GM19438 (cell line): ENCODE measurements around the gene GSTK1.
"Not testable (repeated sequence)": the region's sequence is repeated elsewhere in the genome, so short reads cannot be mapped to it uniquely, and the experiment has no call there.

ENCODE experiments used
- ATAC-seq: cut with Tn5 transposase; IDR thresholded peaks from one replicate; pipeline ENCODE4 v1.9.1; 2021; ENCODE audit warnings: low read depth; ENCODE audit not compliant: unreplicated experiment

Gene GSTK1

DNA sequence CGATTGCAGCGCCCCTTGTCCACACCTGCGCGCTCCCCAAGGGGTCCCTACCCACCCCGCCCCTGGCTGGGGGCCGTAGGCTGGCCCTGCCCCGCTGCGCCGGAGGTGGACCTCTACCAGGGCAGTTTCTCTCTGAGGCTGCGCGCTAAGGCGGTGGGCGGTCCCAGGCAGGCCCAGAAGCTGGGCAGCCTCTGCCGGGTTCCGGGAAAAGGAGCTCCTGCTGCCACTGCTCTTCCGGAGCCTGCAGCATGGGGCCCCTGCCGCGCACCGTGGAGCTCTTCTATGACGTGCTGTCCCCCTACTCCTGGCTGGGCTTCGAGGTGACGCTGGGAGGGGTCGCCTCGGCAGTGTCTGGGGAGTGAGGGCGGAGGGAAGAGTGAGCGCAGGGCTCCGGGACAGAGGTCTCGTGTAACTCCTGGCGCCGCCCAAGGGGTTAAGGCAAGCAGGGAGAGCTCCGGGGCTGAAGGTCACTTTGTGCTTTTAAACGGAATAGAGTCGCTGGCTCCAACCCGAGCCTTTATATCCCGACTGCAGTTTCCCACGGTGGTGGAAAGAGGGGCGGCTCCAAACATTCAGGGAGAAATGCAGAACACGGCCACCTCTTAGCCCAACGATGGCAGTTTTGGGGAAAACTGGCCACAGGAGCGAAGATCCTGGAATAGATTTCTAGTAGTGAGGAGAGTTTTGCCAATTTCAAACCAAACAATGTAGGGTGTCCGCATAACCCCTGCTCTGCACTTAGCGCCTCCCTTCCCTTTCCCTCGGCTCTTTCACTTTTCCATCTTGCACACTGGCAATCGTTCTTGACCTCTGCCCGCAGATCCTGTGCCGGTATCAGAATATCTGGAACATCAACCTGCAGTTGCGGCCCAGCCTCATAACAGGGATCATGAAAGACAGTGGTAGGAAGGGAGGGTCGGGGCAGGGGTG, at the start of gene GSTK1:
GSTK1 (plus strand) TSS at position 176 of the 930 bp plus-strand sequence; CDS start at position 249, 73 bp downstream.
- ATAC-seq = peak; percentile 97

DNA sequence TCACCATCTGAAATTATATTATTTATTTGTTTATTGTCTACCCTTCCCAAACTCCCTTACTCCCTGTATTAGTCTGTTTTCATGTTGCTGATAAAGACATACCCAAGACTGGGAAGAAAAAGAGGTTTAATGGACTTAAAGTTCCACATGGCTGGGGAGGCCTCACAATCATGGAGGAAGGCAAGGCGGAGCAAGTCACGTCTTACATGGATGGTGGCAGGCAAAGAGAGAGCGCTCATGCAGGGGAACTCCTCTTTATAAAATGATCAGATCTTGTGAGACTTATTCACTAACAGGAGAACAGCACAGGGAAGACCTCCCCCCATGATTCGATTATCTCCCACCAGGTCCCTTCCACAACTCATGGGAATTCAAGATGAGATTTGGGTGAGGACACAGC, 49.8 kb upstream of the GSTK1 start:
- ATAC-seq = not testable (repeated sequence)

DNA sequence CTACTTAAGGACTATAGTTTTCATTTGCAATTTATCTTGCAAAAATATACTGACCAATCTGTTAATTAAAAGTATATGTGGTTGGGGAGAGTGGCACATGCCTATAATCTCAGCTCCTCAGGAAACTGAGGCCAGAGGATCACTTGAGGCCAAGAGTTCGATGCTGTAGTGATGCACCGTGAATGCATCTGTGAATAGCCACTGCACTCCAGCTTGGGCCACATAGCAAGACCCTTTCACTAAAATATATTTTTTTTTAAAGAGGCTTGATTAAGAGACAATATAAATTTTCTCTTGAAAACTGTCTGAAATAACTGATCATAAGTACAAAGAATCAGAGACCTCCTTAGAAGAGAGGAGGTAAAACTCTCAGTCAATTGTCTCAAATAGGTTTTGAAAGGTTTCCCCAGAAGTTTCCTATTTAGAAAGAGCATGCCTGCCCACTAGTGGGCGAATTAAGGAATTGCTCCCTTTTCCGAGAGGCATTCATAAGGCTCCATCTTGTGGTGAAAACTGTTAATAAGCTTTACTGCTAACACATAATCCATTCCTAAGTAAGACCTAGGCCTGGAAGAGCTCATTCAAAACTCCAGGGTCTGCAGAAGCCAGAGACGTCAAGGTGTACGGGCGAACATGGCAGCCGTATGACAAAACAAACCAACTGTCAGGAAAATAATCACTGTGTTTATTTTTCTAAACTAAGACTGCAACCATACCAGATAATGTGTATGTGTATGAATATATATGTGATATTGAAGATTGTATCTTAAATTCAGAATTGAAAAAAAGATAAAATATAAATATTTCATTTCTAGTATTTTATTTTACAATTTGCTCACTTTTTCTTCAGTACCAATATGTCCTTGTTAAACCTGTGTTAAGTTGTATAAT, 48.2 kb upstream of the GSTK1 start:
- peak; percentile 81 for ATAC-seq

DNA sequence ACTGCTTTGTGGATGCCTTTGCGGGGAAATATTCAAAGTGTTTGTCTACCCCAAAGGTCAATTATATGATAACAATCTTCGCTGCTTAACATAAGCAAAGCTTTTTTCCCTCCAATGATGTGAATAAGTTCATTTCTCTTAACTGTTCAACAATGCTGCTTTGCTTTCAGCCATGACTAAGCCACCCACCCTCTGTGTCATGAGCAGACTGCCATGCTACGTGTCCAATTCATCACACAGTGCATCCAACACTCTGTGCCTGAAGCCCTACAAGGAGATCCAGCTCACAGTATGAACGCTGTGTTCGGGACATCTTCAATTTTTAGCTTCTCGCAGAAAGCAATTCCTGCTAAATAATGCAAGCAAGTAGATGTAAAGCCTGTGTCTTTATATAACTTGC, 47.1 kb upstream of the GSTK1 start:
- no peak for ATAC-seq

DNA sequence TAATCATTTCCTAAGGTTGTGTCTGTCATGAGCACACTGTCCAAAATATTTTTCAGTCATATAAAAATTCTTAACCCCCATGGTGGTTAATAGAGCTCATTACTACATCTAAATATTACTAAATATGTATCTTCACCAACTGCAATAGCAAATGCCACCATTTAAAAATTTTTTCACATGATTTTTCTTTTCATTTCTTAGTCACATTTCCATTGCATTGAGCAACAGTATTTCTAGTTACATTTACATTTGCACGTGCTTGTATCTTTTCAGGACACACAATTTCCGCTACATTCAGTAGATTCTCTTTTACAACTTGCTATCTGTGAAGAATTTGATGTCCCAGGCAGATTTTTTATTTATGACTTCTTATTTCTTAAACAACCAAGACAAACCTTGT, 46.6 kb upstream of the GSTK1 start:
- no peak for ATAC-seq

DNA sequence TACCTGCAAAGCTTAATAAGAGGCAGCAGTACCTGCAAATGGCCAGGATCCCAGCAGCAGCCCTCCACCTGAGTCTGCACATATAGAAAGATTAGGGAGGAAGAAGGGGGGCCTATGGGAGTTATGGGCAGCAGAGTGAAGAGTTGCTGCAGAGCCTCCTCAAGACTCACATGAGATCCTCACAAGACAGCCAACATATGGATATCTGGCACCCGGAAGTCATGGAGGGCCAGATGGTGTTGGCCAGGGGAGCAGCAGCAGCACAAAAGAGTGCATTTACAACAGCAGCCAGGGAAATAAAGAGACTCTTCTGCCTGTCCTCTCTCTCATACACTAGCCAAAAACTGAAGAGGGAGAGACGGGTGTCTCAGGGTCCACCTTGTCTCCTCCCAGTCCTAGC, 45.4 kb upstream of the GSTK1 start:
- ATAC-seq = no peak

DNA sequence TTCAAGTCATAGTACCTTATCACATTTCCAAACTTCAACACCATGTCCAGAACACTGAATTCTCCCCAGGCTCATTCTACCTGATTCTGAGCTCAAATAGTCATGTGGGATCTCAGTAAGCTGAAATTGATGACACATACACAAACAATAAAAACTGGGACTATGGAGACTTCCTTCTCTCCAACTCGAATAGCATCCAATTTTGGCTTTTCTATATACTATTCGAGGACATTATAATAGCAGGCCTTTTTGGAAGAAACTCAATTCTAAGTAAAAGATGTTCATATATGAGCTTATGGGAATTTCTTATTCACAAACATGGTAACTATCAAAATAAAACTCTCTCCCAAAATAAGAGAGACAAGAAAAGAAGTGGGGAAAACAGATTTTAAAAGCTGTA, 42.0 kb upstream of the GSTK1 start:
- no peak for ATAC-seq

DNA sequence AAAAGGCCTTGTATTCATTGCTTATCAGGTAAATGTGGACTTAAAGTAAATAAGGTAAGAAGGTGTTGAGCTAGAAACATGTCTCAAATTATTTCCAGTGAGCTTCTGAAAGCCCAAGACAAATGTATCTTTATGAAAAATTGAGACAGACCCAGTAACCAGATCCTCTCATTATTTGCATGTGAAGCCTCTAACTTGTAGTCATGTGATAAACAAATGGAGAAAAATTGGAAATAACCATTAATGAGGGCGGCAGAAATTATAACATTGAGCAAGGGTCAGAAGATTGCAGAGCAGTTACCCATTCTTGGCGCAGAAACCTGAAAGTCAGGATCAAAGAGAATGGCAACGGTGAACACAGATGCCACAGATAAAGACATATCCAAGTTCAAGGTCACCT, 41.5 kb upstream of the GSTK1 start, which contains the start of gene TAS2R40:
TAS2R40 (plus strand) TSS at position 301 of the 400 bp plus-strand sequence; CDS start at position 343, 42 bp downstream.
- no peak for ATAC-seq

DNA sequence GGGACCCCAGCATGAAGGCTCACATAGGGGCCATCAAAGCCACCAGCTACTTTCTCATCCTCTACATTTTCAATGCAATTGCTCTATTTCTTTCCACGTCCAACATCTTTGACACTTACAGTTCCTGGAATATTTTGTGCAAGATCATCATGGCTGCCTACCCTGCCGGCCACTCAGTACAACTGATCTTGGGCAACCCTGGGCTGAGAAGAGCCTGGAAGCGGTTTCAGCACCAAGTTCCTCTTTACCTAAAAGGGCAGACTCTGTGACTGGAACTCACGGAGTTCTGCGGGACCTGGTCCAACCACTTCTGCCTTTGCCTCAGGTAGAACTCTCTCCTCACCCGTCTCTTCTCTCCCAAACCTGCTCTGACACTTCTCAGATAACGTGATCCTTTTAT, 40.5 kb upstream of the GSTK1 start:
- ATAC-seq = no peak

DNA sequence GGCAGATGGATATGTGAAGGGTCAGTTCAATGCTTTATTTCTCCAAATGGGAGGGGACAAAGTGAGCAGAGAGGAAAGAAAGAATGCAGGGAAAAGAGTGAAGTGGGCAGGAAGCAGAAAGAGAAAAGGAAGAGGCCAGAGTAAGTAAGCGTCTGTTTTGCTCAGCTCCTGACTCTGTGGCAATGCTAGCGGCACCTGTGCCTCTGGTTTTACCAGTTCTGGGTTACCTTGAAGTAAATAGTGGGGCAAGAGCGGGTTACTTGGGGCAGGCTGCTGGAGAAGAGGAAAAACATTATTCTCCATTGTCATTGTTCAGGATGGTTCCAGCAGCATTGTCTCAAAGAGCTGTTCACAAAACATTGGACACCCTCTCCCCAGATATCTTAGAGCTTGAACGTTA, 39.5 kb upstream of the GSTK1 start:
- no peak for ATAC-seq

DNA sequence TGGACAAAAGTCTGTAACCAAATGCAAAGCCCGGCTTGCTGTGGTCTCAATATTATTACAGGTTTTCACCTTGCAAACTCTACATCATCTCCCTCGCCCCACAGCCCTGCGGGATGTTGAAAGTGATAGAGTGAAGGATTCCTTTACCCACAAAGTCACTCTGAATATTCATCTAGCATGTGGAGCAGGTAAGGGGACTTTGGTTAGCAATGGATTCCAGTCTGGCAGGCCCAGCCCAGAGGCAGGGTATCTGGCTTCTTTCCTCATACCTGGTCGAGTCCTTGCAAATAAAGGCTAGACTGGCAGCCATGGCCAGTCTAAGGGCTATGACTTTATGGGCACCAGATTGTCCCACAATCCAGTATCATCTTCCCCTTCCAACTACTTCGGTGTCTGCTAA, 38.2 kb upstream of the GSTK1 start:
- ATAC-seq = no peak

DNA sequence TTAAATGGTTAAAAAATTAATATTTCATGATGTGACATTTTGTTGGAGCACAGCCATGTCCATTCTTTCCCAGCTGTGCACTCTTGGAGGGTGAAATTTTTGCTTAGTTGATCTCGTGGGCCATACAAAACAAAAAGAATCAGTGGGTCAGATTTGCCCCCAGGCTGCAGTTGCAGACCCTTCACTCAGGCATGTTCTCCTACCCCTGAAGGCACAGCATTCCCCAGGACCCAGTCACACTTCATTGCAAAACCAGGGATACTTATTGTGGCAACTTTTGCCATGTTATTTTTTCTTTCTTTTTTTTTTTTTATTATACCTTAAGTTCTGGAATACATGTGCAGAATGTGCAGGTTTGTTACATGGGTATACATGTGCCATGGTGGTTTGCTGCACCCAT, 35.4 kb upstream of the GSTK1 start:
- ATAC-seq = no peak

DNA sequence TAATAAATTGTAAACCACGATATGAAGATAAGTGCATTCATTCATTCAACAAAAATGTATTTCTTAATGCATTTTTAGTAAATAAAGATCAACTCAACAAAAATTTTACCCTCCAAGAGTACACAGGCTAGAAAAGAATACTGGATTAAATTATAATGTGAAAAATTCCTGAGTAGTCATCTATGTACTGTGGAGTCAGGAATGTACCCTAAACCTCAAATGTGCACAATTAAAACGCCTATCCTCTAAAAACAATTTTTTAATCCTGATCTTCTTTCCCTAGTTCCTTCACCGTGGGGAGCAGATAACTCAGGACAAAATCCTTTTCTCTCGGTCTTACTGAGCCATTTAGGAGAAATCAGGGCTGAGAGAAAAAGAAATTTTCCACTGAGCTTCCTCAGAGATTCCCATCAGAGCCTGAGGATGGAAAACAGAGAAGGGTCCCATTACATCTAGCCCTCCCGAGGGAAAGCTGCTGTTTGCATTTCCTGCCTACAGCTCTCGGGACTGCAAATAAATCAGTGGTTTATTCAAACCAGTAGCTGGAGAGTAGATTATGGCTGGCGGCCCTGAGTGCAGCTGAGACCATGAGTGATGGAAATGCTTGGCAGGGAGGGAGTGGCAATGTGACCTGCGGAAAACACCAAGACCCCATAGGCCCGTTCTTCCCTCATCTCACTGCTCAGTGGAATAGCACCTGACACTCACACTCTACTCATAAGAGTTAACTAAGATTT, 34.0 kb upstream of the GSTK1 start:
- ATAC-seq = no peak

DNA sequence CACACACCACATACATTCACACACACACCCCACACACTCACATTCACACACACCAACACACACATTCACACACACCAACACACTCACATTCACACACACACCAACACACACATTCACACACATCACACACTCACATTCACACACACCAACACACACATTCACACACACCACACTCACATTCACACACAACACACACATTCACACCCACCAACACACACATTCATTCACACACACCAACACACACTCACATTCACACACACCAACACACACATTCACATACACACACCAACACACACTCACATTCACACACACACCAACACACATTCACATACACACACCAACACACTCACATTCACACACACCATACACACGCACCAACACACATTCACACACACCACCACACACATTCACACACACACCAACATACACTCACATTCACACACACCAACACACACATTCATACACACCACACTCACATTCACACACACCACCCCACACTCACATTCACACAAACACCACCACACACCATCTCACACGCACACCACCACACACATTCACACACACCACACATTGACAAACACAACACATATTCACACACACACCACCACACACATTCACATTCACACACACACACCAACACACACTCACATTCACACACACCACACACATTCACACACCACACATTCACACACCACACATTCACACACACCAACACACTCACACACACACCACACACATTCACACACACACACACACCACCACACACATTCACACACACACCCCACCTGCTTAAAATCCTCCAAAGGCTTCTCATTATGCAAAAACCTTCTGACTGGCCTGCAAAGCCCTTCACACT, 32.4 kb upstream of the GSTK1 start:
- ATAC-seq = no peak

DNA sequence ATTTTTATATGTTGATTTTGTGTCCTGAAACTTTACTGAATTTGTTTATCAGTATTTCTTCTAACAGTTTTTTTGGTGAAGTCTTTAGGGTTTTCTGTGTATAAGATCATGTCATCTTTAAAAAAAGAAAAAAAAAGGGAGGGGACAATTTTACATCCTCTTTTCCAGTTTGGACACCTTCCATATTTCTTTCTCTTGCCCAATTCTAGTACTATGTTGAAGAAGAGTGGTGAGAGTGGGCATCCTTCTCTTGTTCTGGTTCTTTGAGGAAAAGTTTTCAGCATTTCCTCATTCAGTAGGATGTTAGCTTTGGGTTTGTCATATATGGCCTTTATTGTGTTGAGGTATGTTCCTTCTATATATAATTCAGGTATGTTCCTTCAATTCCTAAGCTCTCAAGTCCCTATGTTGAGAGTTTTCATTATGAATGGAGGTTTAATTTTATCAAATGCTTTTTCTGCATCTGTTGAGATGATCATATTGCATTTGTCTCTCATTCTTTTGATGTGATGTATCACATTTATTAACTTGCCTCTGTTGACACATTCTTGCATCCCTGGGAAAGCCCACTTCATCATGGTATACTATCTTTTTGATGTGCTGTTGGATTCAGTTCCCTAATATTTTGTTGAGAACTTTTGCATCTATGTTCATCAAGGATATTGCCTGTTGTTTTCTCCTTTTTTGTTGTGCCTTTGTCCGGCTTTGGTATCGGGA, 29.3 kb upstream of the GSTK1 start:
- no peak for ATAC-seq

DNA sequence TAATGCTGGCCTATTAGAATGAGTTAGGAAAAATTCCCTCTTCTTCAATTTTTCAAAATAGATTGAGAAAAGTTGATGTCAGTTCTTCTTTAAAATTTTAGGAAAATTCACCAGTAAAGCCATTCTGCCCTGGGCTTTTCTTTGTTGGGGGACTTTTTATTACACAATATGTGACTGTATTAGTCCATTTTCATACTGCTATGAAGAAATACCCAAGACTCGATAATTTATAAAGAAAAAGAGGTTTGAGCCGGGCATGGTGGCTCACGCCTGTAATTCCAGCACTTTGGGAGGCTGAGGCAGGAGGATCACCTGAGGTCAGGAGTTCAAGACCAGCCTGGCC, 28.7 kb upstream of the GSTK1 start:
- no peak for ATAC-seq

DNA sequence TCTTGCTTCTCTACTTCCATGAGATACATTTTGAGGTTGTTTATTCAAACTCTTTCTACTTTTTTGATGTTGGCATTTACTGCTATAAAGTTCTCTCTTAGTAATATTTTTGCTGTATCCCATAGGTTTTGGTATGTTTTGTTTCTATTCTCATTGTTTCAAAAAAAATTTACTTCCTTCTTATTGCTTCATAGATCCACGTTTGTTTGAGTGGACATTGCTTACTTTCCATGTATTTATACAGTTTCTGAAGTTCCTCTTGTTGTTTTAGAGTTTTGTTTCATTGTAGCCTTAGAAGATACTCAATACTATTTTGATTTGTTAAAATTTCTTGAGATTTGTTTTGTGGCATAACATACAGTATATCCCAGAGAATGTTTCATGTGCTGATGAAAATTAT, 27.7 kb upstream of the GSTK1 start:
- no peak for ATAC-seq

DNA sequence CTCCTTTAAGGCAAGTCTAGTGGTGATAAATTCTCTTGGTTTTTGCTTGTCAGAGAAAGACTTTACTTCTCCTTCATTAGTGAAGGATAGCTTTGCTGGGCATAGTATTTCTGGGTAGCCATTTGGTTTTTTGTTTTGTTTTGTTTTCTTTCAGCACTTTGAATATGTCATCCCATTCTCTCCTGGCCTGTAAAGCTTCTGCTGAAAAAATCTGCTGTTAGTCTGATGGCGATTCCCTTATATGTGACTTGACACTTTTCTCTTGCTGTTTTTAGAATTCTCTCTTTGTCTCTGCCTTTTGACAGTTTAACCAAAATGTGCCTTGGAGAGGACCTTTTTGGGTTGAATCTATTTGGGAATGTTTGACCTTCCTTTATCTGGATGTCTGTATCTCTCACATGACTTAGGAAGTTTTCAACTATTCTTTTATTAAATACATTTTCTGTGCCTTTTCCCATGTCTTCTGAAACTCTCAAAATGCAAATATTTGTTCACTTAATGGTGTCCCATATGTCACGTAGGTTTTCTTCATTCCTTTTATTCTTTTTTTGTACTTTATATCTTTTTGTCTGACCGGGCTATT, 26.7 kb upstream of the GSTK1 start:
- no peak for ATAC-seq

DNA sequence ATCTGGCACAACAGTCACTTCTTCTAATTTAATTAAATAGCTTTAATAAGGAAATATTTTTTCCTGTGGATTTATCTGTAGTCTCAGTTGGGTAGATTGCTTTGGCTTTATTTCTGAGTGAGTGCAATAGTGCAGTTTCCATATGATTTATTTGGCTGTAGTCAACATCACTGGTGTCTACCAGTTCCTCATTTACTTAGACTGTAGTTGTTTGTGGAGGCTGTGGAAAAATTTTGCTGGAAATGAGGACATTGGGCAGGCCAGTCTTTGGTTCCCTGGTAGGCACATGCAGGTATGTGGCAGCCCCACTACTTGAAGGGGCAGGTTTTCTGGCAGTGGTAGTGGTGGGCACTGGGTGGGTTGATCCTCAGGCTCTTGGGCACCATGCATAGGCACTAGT, 25.9 kb upstream of the GSTK1 start:
- no peak for ATAC-seq
